IPS-18a (cell line): ENCODE measurements around the gene SPRR2G.
"Not testable (repeated sequence)": the region's sequence is repeated elsewhere in the genome, so short reads cannot be mapped to it uniquely, and the experiment has no call there.

Experiments
- H3K27ac ChIP-seq: one replicate; pipeline ENCODE4 v1.5.1; 2013; ENCODE audit warnings: low read length
- H3K27me3 ChIP-seq: one replicate; pipeline ENCODE4 v1.6.1; 2013; ENCODE audit warnings: mild to moderate bottlenecking, low read length; ENCODE audit not compliant: control insufficient read depth, insufficient read depth
- H3K36me3 ChIP-seq: one replicate; pipeline ENCODE4 v1.6.1; 2013; ENCODE audit warnings: low read depth, low read length; ENCODE audit not compliant: control insufficient read depth
- H3K4me1 ChIP-seq: one replicate; pipeline ENCODE4 v1.6.1; 2013; ENCODE audit warnings: low read depth, low read length; ENCODE audit not compliant: control insufficient read depth
- H3K4me3 ChIP-seq: one replicate; pipeline ENCODE4 v1.5.1; 2013; ENCODE audit warnings: low read length
- H3K9ac ChIP-seq: one replicate; pipeline ENCODE4 v1.6.1; 2013; ENCODE audit warnings: mild to moderate bottlenecking, low read length, moderate library complexity
- H3K9me3 ChIP-seq: one replicate; pipeline ENCODE4 v1.6.1; 2013; ENCODE audit warnings: low read depth, low read length; ENCODE audit not compliant: control insufficient read depth

The SPRR2G gene

GRCh38 chr1:153150846-153151245 lies at the start of gene SPRR2G:
SPRR2G (minus strand) TSS chr1:153150890; CDS start chr1:153150110, 780 bp downstream.
- H3K9me3 ChIP-seq = no peaks in the 10 kb centered on the region
- no peaks in the 10 kb centered on the region for H3K36me3 ChIP-seq
- H3K4me1 ChIP-seq = no peaks in the 10 kb centered on the region
- no peaks in the 10 kb centered on the region for H3K27me3 ChIP-seq
- H3K27ac ChIP-seq = no peak within 1 kb of the TSS
- H3K4me3 ChIP-seq = no peak within 1 kb of the TSS
- H3K9ac ChIP-seq = no peak within 1 kb of the TSS

- no peaks in the 10 kb centered on the region for H3K9me3 ChIP-seq
- H3K4me3 ChIP-seq = no peak overlapping the region
- no peak overlapping the region for H3K27ac ChIP-seq
- no peak overlapping the region for H3K9ac ChIP-seq
- no peaks in the 10 kb centered on the region for H3K27me3 ChIP-seq
- no peaks in the 10 kb centered on the region for H3K36me3 ChIP-seq
- peaks cover 5% of the 10 kb centered on the region for H3K4me1 ChIP-seq
These were observed 44.5 kb upstream of the SPRR2G start for GRCh38 chr1:153195216-153195615.

GRCh38 chr1:153194331-153195050 lies 43.8 kb upstream of the SPRR2G start:
- H3K4me1 ChIP-seq = peaks cover 5% of the 10 kb centered on the region
- no peak overlapping the region for H3K9ac ChIP-seq
- H3K36me3 ChIP-seq = no peaks in the 10 kb centered on the region
- H3K9me3 ChIP-seq = no peaks in the 10 kb centered on the region
- H3K4me3 ChIP-seq = no peak overlapping the region
- H3K27ac ChIP-seq = no peak overlapping the region
- no peaks in the 10 kb centered on the region for H3K27me3 ChIP-seq

DNA sequence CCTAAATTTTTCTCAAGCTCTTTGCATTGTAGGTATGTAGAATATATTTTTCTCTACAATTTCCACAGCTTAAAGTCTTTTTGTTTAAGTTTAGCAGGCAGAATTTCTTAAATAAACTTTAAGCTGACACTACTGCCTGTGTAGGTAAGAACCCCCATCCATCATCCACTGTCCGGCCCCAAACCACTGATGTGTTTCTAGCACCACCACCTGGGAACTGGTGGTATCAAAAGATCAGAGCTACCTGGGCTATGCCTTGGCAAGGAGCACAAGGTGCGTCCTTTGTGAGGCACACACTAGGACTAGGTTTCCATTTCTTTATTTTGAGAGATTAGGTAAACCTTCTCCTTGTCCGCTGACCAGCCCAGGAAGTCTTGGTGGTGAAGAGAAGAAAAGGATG lies 42.0 kb upstream of the SPRR2G start:
- Histone ChIP-seq H3K9me3 (no peaks in the 10 kb centered on the region), H3K36me3 (no peaks in the 10 kb centered on the region), H3K4me3 (no peak overlapping the region), H3K4me1 (peaks cover 5% of the 10 kb centered on the region), H3K9ac (no peak overlapping the region), H3K27me3 (no peaks in the 10 kb centered on the region), H3K27ac (no peak overlapping the region)

DNA sequence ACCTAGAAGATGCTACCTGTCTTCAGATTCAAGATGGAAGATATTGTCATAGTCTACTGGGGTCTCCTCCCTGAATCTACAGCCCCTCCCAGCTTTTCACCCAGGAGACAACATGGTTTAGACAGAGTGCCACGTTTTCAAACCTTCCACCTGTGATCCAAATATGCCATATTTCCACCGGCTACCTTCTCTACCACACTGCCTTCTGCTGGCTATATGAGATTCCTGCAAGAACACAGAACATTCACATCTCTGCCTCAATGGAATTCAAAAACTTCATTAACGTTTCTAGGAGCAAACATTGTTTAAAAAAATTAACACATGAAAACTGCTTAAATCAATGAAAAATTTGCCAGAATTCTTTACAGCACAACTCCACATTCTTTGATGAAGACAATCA lies 39.7 kb upstream of the SPRR2G start:
- H3K4me1 ChIP-seq = peaks cover 5% of the 10 kb centered on the region
- H3K27me3 ChIP-seq = no peaks in the 10 kb centered on the region
- no peak overlapping the region for H3K9ac ChIP-seq
- H3K27ac ChIP-seq = no peak overlapping the region
- no peaks in the 10 kb centered on the region for H3K9me3 ChIP-seq
- no peaks in the 10 kb centered on the region for H3K36me3 ChIP-seq
- H3K4me3 ChIP-seq = no peak overlapping the region

DNA sequence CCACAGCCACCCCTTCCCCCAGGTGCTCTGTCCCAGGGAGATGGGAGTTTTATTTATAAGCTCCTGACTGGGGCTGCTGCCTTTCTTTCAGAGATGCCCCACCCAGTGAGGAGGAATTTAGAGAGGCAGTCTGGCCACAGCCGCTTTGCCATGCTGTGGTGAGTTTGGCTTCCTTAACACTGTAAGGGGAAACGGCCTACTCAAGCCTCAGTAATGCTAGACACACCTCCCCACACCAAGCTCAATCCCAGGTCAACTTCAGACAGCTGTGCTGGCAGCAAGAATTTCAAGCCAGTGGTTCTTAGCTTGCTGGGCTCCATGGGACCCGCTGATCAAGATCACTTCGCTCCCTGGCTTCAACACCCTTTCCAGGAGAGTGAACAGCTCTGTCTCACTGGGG lies 37.6 kb upstream of the SPRR2G start:
- H3K36me3 ChIP-seq, H3K4me1 ChIP-seq, H3K9me3 ChIP-seq, H3K27me3 ChIP-seq, H3K27ac ChIP-seq, H3K9ac ChIP-seq, H3K4me3 ChIP-seq: not testable (repeated sequence)

GRCh38 chr1:153180556-153180955 lies 29.9 kb upstream of the SPRR2G start:
- H3K27me3 ChIP-seq = no peaks in the 10 kb centered on the region
- H3K9ac ChIP-seq = no peak overlapping the region
- no peak overlapping the region for H3K27ac ChIP-seq
- no peak overlapping the region for H3K4me3 ChIP-seq
- no peaks in the 10 kb centered on the region for H3K4me1 ChIP-seq
- no peaks in the 10 kb centered on the region for H3K36me3 ChIP-seq
- no peaks in the 10 kb centered on the region for H3K9me3 ChIP-seq

DNA sequence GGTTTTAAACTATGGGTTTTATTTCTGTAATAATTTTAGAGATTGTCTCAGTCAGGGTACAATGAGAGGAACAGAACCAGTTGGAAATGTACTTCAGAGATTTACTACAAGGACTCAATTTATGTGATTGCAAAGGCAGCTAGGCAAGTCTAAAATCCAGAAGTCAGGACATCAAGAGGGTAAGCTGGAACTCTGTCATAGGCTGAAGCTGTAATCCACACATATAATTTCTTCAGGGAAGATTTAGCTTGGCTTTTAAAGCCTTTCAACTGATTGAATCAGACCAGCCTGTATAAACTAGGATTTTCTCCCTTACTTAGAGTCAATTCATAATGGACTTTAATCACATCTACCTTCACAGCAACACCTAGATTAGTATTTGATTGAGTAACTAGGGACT lies 28.2 kb upstream of the SPRR2G start:
- H3K4me3 ChIP-seq = no peak overlapping the region
- no peaks in the 10 kb centered on the region for H3K27me3 ChIP-seq
- no peaks in the 10 kb centered on the region for H3K4me1 ChIP-seq

DNA sequence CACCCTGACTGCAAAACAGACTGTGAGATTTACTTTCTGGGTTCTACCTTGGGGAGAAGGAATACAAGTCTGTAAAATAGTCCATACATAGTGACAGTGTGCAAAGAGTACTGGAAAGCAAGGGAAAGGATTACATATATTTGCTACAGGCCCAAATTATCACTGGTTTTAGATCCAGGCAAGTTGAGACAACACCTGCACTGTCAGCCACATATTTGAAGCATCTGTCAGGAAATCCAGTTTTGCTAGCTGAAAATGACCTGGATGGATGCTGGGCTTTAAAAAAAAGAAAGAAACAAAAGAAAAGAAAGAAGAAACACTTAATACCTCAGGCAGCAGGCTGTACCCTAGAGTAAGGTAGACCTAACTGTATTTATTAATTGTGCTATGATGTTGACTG lies 23.9 kb upstream of the SPRR2G start:
- Histone ChIP-seq H3K4me3 (no peak overlapping the region), H3K9ac (no peak overlapping the region), H3K4me1 (no peaks in the 10 kb centered on the region), H3K9me3 (no peaks in the 10 kb centered on the region), H3K27ac (no peak overlapping the region), H3K27me3 (no peaks in the 10 kb centered on the region), H3K36me3 (no peaks in the 10 kb centered on the region)

More for the DNA sequence above, 28.2 kb upstream of the SPRR2G start:
- H3K27ac ChIP-seq = no peak overlapping the region
- H3K9ac ChIP-seq = no peak overlapping the region
- H3K36me3 ChIP-seq = no peaks in the 10 kb centered on the region
- H3K9me3 ChIP-seq = no peaks in the 10 kb centered on the region

GRCh38 chr1:153168686-153169085 lies 18.0 kb upstream of the SPRR2G start:
- Histone ChIP-seq H3K4me3 (no peak overlapping the region), H3K27ac (no peak overlapping the region), H3K27me3 (no peaks in the 10 kb centered on the region), H3K4me1 (no peaks in the 10 kb centered on the region), H3K9ac (no peak overlapping the region), H3K9me3 (no peaks in the 10 kb centered on the region), H3K36me3 (no peaks in the 10 kb centered on the region)

DNA sequence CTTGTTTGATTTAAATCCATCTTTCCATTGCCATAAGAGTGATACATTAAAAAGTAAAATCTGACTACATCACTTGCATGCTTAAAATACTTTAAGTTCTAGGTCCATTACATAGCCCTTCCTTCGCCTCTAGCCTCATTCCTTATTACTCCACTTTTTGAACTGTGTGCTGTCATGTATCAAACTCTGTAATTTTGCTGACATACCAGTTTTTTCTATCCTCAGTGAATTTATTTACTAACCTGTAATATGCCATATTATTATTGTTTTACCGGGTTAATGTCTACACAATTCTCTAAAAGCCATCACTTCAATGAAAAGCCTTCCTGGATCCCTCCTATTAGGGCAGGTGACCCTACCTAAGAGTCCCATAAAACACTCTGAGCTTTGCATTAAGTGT lies 4.9 kb upstream of the SPRR2G start:
- H3K36me3 ChIP-seq = no peaks in the 10 kb centered on the region

GRCh38 chr1:153152481-153152880 lies 1.8 kb upstream of the SPRR2G start:
- no peaks in the 10 kb centered on the region for H3K9me3 ChIP-seq
- H3K4me3 ChIP-seq = no peak overlapping the region
- H3K9ac ChIP-seq = no peak overlapping the region
- no peaks in the 10 kb centered on the region for H3K36me3 ChIP-seq
- no peaks in the 10 kb centered on the region for H3K27me3 ChIP-seq
- no peaks in the 10 kb centered on the region for H3K4me1 ChIP-seq
- no peak overlapping the region for H3K27ac ChIP-seq

More for the DNA sequence above, 4.9 kb upstream of the SPRR2G start:
- Histone ChIP-seq H3K9me3 (peaks cover 19% of the 10 kb centered on the region), H3K27me3 (no peaks in the 10 kb centered on the region), H3K4me3 (no peak overlapping the region), H3K9ac (no peak overlapping the region), H3K27ac (no peak overlapping the region), H3K4me1 (no peaks in the 10 kb centered on the region)
